HG03196 (cell line): Measurements from ENCODE around the gene MPG.
"Not testable (repeated sequence)": the region's sequence is repeated elsewhere in the genome, so short reads cannot be mapped to it uniquely, and the experiment has no call there.

ENCODE experiments used
- ATAC-seq: cut with Tn5 transposase; IDR thresholded peaks from one replicate; pipeline ENCODE4 v1.9.1; 2021; ENCODE audit not compliant: unreplicated experiment

MPG gene

DNA sequence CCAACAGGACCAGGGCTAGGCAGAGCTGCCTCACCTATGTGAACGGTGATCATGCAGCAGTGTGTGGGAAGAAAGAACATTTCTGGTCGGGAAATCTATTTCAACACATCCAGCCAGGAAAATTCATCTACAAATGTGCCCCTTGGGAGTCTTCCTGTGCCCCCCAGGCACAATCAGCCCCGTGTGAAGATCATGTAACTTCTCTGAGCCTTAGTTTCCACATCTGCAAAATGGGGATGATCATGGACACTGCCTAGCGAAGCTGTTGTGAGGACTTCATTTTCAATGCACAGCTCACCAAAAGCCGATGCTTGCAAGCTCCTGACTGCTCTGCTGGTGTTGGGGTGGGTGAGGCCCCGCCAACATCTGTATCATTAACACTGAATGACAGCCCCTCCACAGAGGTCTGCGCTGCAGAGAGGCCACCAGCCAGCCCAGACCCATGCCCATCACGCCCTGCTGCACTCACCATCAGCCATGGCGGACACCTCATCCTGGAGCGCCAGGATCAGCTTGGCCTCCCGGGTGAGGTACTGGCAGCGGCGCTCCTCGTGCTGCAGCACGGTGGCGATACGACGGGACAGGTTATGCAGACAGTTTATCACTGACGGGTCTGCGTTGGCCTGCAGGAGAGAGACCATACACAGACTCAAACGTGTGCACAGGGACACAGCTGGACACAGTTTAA is 34.3 kb downstream of the MPG start:
- no peak for ATAC-seq

DNA sequence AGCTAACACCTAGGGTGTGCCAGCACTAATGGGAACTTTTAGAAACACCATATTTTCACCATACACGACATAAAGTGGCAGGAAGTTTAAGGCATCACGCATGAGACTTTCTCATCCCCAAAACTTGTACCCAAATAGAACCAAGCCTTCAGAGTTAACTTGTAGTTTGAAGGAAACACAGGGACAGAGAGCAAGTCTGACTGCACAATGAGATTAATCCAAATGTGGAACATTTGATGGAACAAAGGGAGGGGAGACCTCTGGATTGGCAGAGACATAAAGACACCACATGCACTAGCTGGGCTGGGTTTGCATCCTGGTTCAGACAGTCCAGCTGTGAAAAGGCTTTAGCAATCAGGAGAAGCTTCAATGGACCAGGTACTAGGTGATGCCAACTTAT is 36.3 kb downstream of the MPG start:
- no peak for ATAC-seq

DNA sequence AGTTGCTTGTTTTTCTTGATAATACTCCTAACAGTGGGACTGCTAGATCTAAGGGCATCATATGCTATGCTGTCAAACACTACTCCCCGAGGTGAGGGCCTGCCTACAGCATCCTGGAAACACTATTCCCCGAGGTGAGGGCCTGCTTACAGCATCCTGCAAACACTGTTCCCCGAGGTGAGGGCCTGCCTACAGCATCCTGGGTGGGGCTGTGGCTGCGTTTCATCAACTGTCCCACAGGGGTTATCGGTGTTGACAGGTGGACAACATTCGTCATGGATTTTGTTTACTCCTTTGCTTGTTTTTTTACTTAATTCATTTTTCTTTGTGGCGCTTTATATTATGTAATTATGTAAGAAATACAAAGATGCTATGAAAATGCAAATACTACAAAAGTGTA is 38.0 kb downstream of the MPG start:
- no peak for ATAC-seq

DNA sequence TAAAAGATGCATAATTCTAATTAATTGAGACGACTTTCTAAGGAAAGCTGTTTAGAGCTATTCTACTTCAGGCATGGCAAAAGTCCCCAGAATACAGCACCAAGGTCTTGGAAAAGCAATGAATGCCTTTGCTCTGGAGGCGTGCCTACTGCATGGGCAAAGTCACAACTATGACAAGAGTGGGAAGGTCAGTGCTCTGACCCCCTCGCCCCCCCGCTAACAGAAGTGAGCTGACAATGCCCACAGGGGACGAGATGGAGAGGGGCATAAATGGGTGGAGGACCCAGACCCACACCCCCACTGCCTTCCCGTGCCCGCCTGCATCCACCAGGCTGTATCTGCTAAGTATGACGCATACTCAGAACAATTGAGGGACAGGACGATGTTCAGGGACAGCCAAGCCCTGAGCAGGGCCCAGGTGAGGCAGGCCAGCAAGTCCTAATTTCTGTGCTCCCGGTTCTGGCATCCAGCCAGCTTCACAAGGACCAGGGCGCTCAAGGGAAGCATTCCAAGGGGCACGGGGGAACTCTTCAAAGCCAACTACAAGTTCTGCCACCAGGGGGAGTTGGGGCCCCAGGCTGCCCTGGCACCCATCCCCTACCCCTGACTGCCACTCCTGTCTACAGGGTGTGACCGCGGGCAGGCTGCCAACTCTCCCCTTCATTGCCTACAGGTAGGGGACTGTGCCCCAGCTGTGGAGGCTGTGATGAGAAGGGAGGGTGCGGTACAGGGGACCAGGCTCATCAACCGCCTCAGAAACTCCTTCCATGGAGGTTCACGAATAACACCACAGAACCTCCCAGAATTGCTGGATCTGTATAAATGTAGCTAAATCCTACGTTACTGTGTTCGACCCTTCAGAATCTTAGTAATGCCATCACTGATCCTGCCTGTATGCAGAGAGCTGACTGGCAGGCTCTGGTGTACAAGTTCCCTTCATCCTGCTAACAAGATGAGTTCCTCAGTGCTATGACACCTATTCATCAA is 39.6 kb downstream of the MPG start:
- ATAC-seq, result no peak

- ATAC-seq, result no peak
These were observed 40.8 kb downstream of the MPG start for GRCh38 chr16:118857-119256.

GRCh38 chr16:119295-119694 is 41.3 kb downstream of the MPG start:
- ATAC-seq, result no peak

DNA sequence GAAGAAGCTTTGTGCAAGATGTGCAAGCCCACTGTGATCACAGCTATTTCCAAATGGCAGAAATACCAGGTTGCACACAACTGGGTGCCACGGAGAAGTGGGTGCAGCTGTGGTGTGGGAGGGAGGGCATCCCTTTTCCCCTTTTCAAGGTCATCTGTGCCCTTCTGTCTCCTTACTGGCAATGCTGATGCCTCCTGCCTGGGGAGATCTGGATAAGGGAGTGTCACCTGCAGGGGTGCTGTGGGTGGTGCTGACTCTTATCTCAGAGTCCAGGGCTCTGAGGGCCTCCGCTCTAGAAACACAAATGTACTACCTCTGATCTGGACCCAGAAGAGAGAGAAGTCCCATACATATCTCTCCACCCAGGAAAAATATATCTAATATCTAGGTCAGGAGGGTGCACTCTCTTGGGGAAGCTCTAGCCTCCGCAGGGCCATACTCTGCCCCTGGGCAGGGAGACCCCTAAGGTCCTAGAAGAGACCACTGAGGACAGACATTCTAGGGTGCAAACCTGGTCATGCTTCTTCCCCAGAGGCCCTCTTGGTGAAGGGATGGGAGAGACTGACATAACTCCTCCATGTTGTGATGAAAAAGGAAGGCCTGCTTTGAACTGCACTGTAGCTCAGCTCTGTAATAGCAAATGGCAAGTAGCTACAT is 41.9 kb downstream of the MPG start:
- no peak for ATAC-seq

DNA sequence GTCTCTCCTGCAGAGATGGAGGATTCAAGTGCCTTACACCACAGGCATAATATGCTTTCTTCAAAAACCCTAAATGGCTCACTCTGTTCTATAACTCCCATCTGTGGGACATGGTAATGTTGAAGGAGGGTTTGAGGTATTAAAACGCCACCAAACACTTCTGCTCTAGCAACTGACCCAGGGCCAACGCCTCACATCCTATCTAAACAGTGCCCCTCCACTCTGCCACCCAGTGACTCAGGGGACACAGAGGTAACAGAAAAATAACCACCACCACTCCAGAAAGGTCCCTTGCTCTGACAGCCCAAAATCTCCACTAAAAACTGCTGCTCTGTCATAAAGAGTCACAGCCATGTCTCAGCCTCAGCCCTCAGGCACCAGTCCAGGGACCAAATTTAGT is 42.7 kb downstream of the MPG start:
- ATAC-seq, result no peak

DNA sequence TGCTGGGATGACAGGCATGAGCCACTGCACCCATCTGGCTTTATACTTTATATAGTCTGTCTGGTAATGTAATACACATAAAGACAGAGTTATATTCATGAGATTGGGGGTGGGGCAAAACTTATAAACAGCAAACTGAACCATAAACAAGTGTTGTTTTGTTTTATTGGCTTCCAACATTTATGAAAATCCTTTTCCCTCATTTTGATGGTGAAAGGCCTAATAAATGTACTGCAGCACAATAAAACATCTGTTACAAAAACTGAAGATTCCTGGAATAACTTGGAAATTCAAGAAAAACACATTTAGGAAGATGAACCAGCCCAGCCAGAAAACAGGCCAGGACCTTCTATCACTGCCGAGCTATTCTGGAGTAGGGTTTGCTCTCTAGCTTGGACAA is 44.3 kb downstream of the MPG start:
- ATAC-seq, result no peak

DNA sequence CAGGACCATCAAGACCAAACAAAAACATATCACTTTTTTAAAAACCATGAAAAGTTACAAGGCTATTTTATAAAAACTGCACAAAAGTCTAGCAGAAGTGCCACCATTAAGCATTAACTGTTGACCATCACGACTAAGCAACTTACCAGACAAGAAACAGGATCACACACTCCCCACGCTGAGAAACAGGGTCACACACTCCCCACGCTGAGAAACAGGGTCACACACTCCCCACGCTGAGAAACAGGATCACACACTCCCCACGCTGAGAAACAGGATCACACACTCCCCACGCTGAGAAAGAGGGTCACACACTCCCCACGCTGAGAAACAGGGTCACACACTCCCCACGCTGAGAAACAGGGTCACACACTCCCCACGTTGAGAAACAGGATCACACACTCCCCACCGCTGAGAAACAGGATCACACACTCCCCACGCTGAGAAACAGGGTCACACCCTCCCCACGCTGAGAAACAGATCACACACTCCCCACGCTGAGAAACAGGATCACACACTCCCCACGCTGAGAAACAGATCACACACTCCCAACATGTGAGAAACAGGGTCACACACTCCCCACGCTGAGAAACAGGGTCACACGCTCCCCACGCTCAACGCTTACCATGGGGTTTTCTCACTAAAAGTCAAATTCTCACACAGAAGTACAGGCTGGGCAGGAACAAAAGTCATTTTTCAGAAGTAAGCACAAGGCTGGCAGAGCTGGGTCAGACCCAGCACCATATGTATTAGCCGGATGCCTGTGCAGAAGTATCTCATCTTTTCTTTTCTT is 45.7 kb downstream of the MPG start:
- ATAC-seq, result not testable (repeated sequence)

GRCh38 chr16:125011-125410 is 47.0 kb downstream of the MPG start:
- ATAC-seq, result no peak

DNA sequence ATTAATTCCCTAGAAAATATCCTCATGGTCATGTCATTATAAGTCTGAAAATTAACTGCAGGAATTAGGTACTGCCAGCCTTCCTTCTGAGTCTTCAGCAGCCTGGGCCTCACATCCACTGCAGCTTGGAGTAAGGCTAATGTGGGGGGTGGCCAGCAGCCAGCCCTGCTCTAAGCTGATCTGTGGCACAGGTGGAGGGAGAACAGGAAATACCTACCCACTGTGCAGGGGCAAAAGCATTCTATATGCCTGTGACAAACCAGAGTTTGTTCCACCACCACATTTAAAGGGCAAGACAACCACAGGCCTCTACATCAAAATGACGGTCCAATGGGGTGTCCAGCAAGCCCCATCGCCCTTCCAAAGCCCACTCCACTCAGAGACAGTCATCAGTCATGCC is 51.0 kb downstream of the MPG start:
- ATAC-seq, result no peak

DNA sequence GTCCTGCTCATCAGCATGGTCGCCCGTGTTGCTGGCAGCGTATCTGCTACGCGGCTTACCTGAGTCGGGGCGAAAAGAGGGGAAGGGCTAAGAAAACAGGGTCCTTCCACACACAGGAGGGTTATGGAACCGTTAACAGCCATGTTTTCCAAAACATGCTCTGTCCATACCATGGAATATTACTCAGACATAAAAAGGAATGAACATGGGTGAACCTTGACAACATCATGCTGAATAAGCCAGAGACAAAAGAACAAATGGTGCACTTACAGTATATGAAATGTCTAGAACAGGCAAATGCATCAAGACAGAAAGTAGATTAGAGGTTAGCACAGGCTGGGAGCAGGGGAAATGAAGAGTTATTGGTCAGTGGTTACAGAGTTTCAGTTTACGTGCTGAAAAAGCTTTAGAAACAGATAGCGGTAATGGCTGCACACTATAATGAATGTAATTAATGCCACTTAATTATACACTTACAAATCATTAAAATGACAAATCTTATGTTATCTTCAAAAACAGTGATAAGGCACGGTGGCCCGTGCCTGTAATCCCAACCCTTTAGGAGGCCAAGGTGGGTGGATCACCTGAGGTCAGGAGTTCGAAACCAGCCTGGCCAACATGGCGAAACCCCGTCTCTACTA is 52.6 kb downstream of the MPG start:
- no peak for ATAC-seq

DNA sequence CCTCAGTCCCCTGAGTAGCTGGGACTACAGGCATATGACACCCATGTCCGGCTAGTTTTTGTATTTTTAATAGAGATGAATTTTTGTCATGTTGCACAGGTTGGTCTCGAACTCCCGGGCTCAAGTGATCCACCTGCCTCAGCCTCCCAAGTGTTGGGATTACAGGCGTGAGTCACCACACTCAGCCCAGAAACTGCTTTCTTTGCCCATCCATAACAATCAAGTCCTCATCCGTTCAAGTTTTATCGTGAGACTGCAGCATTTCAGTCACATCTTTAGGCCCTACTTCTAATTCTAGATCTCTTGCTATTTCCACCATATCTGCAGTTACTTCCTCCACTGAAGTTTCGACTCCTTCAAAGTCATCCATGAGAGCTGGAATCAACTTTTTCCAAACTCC is 54.1 kb downstream of the MPG start:
- ATAC-seq, result no peak

GRCh38 chr16:133716-134115 is 55.7 kb downstream of the MPG start:
- no peak for ATAC-seq
